Pancreas (tissue), 10 donors: ENCODE measurements around the gene ALG5. TPM values are rescaled to one million over a fixed set of nuclear protein-coding genes. Genes with fewer than 3 reads are reported as not detected.

Source experiments
- ATAC-seq, 4 donors: fragments of 200-7000 bp; cut with Tn5 transposase; one replicate each; pipeline versions ENCODE4 v1.8.0 to v1.9.1; 2020; ENCODE audit warnings: mild to moderate bottlenecking in 4 of 4, moderate library complexity in 4 of 4
- DNase-seq, 6 donors: peaks; one replicate each; pipeline ENCODE4 v3.0.0-alpha.2; 2020
- FAIRE-seq: peaks from 2 replicates; lab custom pipeline; 2012; peaks lifted over from hg19 to GRCh38; lab: Jason Lieb, UNC
- H3K27ac ChIP-seq, 4 donors: fragments of 200-600 bp; sonication (generic); 1 replicate in 3 of 4; 2 replicates in 1 of 4; pipeline versions ENCODE4 v1.5.0 to v1.8.0; 2020
- H3K27me3 ChIP-seq, 4 donors: fragments of 200-600 bp; one replicate each; pipeline ENCODE4 v1.8.0; 2021
- H3K36me3 ChIP-seq, 3 donors: fragments of 200-600 bp; sonication (generic) in 1 of 3; one replicate each; pipeline versions ENCODE4 v1.5.0 to v1.8.0; 2020 to 2021
- H3K4me1 ChIP-seq, 3 donors: fragments of 200-600 bp; one replicate each; pipeline ENCODE4 v1.8.0; 2021
- H3K4me3 ChIP-seq, 4 donors: fragments of 200-600 bp; sonication (generic) in 2 of 4; one replicate each; pipeline versions ENCODE4 v1.5.0 to v1.8.0; 2020 to 2021
- H3K9me3 ChIP-seq, 4 donors: fragments of 200-600 bp; one replicate each; pipeline ENCODE4 v1.8.0; 2021
- CTCF ChIP-seq, 4 donors: fragments of 200-600 bp; sonication (generic) in 3 of 4; IDR thresholded peaks; one replicate each; pipeline versions ENCODE4 v1.5.0 to v1.8.0; 2021; ENCODE audit warnings: antibody characterized with exemption in 4 of 4
- WGBS, 2 donors: extraction: QIAGEN DNeasy Blood & Tissue Kit; methylation state at CpG; one replicate each; pipeline ENCODE4 v1.1.7; 2013; 5-methylcytosine and 5-hydroxymethylcytosine counted together
- intact Hi-C, 3 donors: fragments of 100-400 bp; cut with DNase I; formaldehyde crosslinking; loops; one replicate each; pipeline versions ENCODE4 v1.11.1 to v1.14.2; 2022
- polyA plus RNA-seq, 2 donors: library from polyadenylated mRNA; stranded (reverse); fragments of 200-250 nt; gene quantifications; one replicate each; pipeline ENCODE4 v1.2.3, GENCODE V29; 2013
- total RNA-seq, 6 donors: library from RNA; stranded (reverse); fragmentation: NEBNext Ultra II Directional in 4 of 6; extraction: Animal tissue kit (Norgen Biotek cat#: 25700) in 4 of 6; gene quantifications; one replicate each; pipeline versions ENCODE4 v1.2.1 to v1.2.4, GENCODE V29; 2021 to 2023
- donor health status: healthy with polysubstance abuse.
- donor health status: DM: no; HTN: no; CAD: no; lungs with moderate emphysema.
- donor health status: DM: no; HTN: no; CAD: no.
- donor health status: control.
- donor health status: control.
- donor health status: Bipolar disorder and iron deficiency.
- donor health status: DM: yes; HTN: yes; CAD: no.
- donor health status: DM: no; HTN: no; CAD: no.
- donor health status: DM: no; HTN: no; CAD: no.
- donor health status: DM: yes; HTN: yes; CAD: no.

Gene ALG5
- total and polyA plus RNA-seq, 8 donors = 30.9 to 62.6 (median 40.8) TPM

- Histone ChIP-seq H3K9me3 (no peaks in the 10 kb centered on the region), H3K4me3 (no peak overlapping the region), H3K36me3 (no peaks in the 10 kb centered on the region), H3K27ac (no peak overlapping the region), H3K27me3 (no peaks in the 10 kb centered on the region), H3K4me1 (no peaks in the 10 kb centered on the region)
- FAIRE-seq = no peak
- TF ChIP-seq CTCF (IDR thresholded peaks at IDR 0.05) = no peak
- no peak for DNase-seq
- 58 to 62% methylated on average over 7 of the region's 7 CpGs for WGBS, 2 donors
- intact Hi-C loops = no loop called here
- no peak for ATAC-seq
These were observed 73.5 kb downstream of the ALG5 start for GRCh38 chr13:36925603-36926002.

- H3K27me3 ChIP-seq = no peaks in the 10 kb centered on the region
- H3K9me3 ChIP-seq = no peaks in the 10 kb centered on the region
- ATAC-seq = no peak
- no peak for FAIRE-seq
- H3K4me3 ChIP-seq = no peak overlapping the region
- H3K4me1 ChIP-seq = no peaks in the 10 kb centered on the region
- intact Hi-C loops = no loop called here
- no peaks in the 10 kb centered on the region for H3K36me3 ChIP-seq
- H3K27ac ChIP-seq = no peak overlapping the region
- TF ChIP-seq CTCF (IDR thresholded peaks at IDR 0.05) = no peak
- 47 to 62% methylated on average over 3 of the region's 3 CpGs for WGBS, 2 donors
- no peak for DNase-seq
These were observed 75.1 kb downstream of the ALG5 start for GRCh38 chr13:36924001-36924400.

GRCh38 chr13:36921631-36922301, 77.4 kb downstream of the ALG5 start:
- TF ChIP-seq CTCF (IDR thresholded peaks at IDR 0.05) = no peak
- intact Hi-C loops = no loop called here
- no peak overlapping the region for H3K4me3 ChIP-seq
- no peak overlapping the region for H3K27ac ChIP-seq
- no peaks in the 10 kb centered on the region for H3K36me3 ChIP-seq
- DNase-seq = no peak
- peaks cover 0 to 9% (median 4%) of the 10 kb centered on the region in 4 donors for H3K27me3 ChIP-seq
- H3K4me1 ChIP-seq = no peaks in the 10 kb centered on the region
- FAIRE-seq = no peak
- ATAC-seq = no peak
- no peaks in the 10 kb centered on the region for H3K9me3 ChIP-seq
- WGBS, 2 donors = 81 to 82% methylated on average over 10 of the region's 10 CpGs

GRCh38 chr13:36920616-36921185, 78.4 kb downstream of the ALG5 start:
- DNase-seq (no peak), FAIRE-seq (no peak), ATAC-seq (no peak)
- 49 to 55% methylated on average over 9 of the region's 9 CpGs for WGBS, 2 donors
- intact Hi-C loops = no loop called here
- Histone ChIP-seq H3K36me3 (no peaks in the 10 kb centered on the region), H3K4me3 (peak overlapping the region in 3 of 4 donors; percentile 37 to 55 (median 43)), H3K27me3 (peaks cover 0 to 12% (median 4%) of the 10 kb centered on the region in 4 donors), H3K9me3 (no peaks in the 10 kb centered on the region), H3K4me1 (no peaks in the 10 kb centered on the region), H3K27ac (no peak overlapping the region)
- TF ChIP-seq CTCF (IDR thresholded peaks at IDR 0.05) = no peak
